ENCODE measurements around the gene PLEKHG3.

- TF ChIP-seq CTCF (IDR thresholded peaks at IDR 0.05) (no peak), POLR2A (IDR thresholded peaks at IDR 0.05) (no peak), EP300 (IDR thresholded peaks at IDR 0.05) (no peak)
Observed at GRCh38 chr14:64715628-64716412, 11.6 kb downstream of the PLEKHG3 start.
